MM.1S (cell line): Measurements from ENCODE around the gene RNF126.
A peak's percentile ranks its signal among the peaks of the same experiment; 100 is the strongest.
"Not testable (repeated sequence)": the region's sequence is repeated elsewhere in the genome, so short reads cannot be mapped to it uniquely, and the experiment has no call there.

Experiments used
- DNase-seq: peaks from one replicate; pipeline ENCODE4 v3.0.0-alpha.2; 2015
- H2AFZ ChIP-seq: fragments of 300-600 bp; sonication (generic); 2 replicates; pipeline ENCODE4 v1.6.0; 2016; ENCODE audit warnings: antibody characterized with exemption, low read length
- H3F3A ChIP-seq: fragments of 300-600 bp; sonication (generic); 2 replicates; pipeline ENCODE4 v1.6.1; 2016; ENCODE audit warnings: mild to moderate bottlenecking, antibody characterized with exemption, low read length, moderate library complexity, mixed read lengths; ENCODE audit not compliant: insufficient read depth
- H3K27ac ChIP-seq: fragments of 300-600 bp; sonication (generic); 2 replicates; pipeline ENCODE4 v1.5.1; 2016; ENCODE audit warnings: mild to moderate bottlenecking, low read length
- H3K27me3 ChIP-seq: fragments of 300-600 bp; sonication (generic); replicated peaks from 2 replicates; pipeline ENCODE4 v1.6.0; 2016; ENCODE audit warnings: low read length; ENCODE audit not compliant: insufficient read depth
- H3K36me3 ChIP-seq: fragments of 300-600 bp; sonication (generic); replicated peaks from 2 replicates; pipeline ENCODE4 v1.6.1; 2016; ENCODE audit warnings: mild to moderate bottlenecking, low read length, mixed read lengths; ENCODE audit not compliant: insufficient read depth
- H3K4me1 ChIP-seq: fragments of 300-600 bp; sonication (generic); 2 replicates; pipeline ENCODE4 v1.6.1; 2016; ENCODE audit warnings: low read length, mixed read lengths
- H3K4me2 ChIP-seq: fragments of 300-600 bp; sonication (generic); 2 replicates; pipeline ENCODE4 v1.6.0; 2016; ENCODE audit warnings: low read depth, low read length
- H3K4me3 ChIP-seq: fragments of 300-600 bp; sonication (generic); 2 replicates; pipeline ENCODE4 v1.5.1; 2016; ENCODE audit warnings: low read length, mixed read lengths
- H3K79me2 ChIP-seq: fragments of 300-600 bp; sonication (generic); 2 replicates; pipeline ENCODE4 v1.6.1; 2016; ENCODE audit warnings: mixed run types, low read length, mixed read lengths
- H3K9ac ChIP-seq: fragments of 300-600 bp; sonication (generic); 2 replicates; pipeline ENCODE4 v1.6.1; 2016; ENCODE audit warnings: low read length, mixed read lengths
- H3K9me2 ChIP-seq: fragments of 300-600 bp; sonication (generic); replicated peaks from 2 replicates; pipeline ENCODE4 v1.6.1; 2016; ENCODE audit warnings: mild to moderate bottlenecking, low read length, mixed read lengths; ENCODE audit not compliant: insufficient read depth
- H3K9me3 ChIP-seq: fragments of 300-600 bp; sonication (generic); replicated peaks from 2 replicates; pipeline ENCODE4 v1.6.1; 2016; ENCODE audit warnings: mild to moderate bottlenecking, low read length, mixed read lengths; ENCODE audit not compliant: insufficient read depth
- H4K20me1 ChIP-seq: fragments of 300-600 bp; sonication (generic); 2 replicates; pipeline ENCODE4 v1.6.1; 2016; ENCODE audit warnings: mild to moderate bottlenecking, low read length, moderate library complexity, mixed read lengths; ENCODE audit not compliant: insufficient read depth
- EZH2 ChIP-seq: fragments of 300-600 bp; sonication (generic); optimal IDR thresholded peaks from 2 replicates; pipeline ENCODE3; 2017; ENCODE audit warnings: low read depth, mild to moderate bottlenecking, antibody characterized with exemption, low read length, mixed read lengths
- EZH2phosphoT487 ChIP-seq: fragments of 300-600 bp; sonication (generic); IDR thresholded peaks from 2 replicates; pipeline ENCODE4 v1.6.1; 2018; ENCODE audit warnings: antibody characterized with exemption, low read length
- TF ChIP-seq, protein P1 (sequence below): fragments of 300-600 bp; sonication (generic); IDR thresholded peaks from 2 replicates; pipeline ENCODE4 v1.5.1; 2016; ENCODE audit warnings: antibody characterized with exemption, low read length, mixed read lengths

RNF126 gene

GRCh38 chr19:608155-609003, 54.6 kb downstream of the RNF126 start:
- H3K9ac ChIP-seq = no peak overlapping the region
- no peak overlapping the region for H3K4me2 ChIP-seq
- no peak overlapping the region for H3K27ac ChIP-seq
- no peaks in the 10 kb centered on the region for H3K9me2 ChIP-seq
- H3K27me3 ChIP-seq = peaks cover 8% of the 10 kb centered on the region; the same call in 1 of the 2 replicates
- no peaks in the 10 kb centered on the region for H3K79me2 ChIP-seq
- no peaks in the 10 kb centered on the region for H3K9me3 ChIP-seq
- H3K36me3 ChIP-seq = no peaks in the 10 kb centered on the region
- H2AFZ ChIP-seq = no peak overlapping the region
- H3K4me3 ChIP-seq = no peak overlapping the region
- H4K20me1 ChIP-seq = no peaks in the 10 kb centered on the region
- TF ChIP-seq EZH2 (no peak), EZH2phosphoT487 (no peak)
- TF ChIP-seq, protein P1, sequence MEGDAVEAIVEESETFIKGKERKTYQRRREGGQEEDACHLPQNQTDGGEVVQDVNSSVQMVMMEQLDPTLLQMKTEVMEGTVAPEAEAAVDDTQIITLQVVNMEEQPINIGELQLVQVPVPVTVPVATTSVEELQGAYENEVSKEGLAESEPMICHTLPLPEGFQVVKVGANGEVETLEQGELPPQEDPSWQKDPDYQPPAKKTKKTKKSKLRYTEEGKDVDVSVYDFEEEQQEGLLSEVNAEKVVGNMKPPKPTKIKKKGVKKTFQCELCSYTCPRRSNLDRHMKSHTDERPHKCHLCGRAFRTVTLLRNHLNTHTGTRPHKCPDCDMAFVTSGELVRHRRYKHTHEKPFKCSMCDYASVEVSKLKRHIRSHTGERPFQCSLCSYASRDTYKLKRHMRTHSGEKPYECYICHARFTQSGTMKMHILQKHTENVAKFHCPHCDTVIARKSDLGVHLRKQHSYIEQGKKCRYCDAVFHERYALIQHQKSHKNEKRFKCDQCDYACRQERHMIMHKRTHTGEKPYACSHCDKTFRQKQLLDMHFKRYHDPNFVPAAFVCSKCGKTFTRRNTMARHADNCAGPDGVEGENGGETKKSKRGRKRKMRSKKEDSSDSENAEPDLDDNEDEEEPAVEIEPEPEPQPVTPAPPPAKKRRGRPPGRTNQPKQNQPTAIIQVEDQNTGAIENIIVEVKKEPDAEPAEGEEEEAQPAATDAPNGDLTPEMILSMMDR = no peak
- no peak for DNase-seq
- 0 out of 2 replicates have a peak, but pooled peaks cover 2% of the 10 kb centered on the region for H3F3A ChIP-seq
- no peaks in the 10 kb centered on the region for H3K4me1 ChIP-seq

DNA sequence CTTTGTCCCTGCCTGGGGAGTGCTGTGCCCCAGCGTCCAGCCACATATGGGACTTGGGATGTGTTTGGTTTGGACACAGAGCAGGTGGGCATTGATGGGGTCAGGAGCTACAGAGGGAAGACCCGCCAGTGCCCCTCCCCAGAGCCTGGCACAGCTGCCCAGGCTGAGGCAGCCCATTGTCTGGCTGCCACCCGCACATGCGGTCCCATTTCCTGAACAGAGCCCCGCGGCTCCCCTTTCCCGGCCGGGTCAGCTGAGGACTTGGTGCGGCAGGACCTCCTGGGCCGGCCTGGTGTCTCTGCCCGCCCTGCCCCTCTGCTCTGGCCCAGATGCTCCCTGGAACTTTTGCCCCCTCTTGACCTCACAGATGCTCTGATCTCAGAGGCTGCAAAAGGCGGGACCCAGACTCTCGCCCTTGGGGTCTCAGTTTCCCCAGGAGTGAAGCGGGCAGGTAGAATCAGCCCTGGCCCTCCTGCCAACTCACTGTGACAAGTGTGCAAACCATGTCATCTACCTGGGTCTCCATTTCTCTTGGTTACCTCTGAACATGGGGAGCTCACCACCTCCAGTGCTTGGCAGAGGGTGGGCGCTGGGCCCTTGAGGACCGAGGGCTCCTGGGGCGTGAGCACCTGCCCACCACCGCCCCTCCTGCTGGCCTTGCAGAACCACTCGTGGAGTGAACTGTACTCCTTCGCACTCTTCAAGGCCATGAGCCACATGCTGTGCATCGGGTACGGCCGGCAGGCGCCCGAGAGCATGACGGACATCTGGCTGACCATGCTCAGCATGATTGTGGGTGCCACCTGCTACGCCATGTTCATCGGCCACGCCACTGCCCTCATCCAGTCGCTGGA, 55.5 kb downstream of the RNF126 start:
- no peaks in the 10 kb centered on the region for H4K20me1 ChIP-seq
- H3K9ac ChIP-seq = no peak overlapping the region
- peaks cover 8% of the 10 kb centered on the region; the same call in 1 of the 2 replicates for H3K27me3 ChIP-seq
- TF ChIP-seq, protein P1 = no peak
- no peak for TF ChIP-seq EZH2phosphoT487
- TF ChIP-seq EZH2 = no peak
- no peaks in the 10 kb centered on the region for H3K36me3 ChIP-seq
- H3K79me2 ChIP-seq = no peaks in the 10 kb centered on the region
- H3K9me2 ChIP-seq = no peaks in the 10 kb centered on the region
- H3K4me1 ChIP-seq = no peaks in the 10 kb centered on the region
- no peak overlapping the region for H2AFZ ChIP-seq
- DNase-seq = no peak
- H3K4me3 ChIP-seq = no peak overlapping the region
- 0 out of 2 replicates have a peak, but pooled peaks cover 2% of the 10 kb centered on the region for H3F3A ChIP-seq
- no peaks in the 10 kb centered on the region for H3K9me3 ChIP-seq
- no peak overlapping the region for H3K4me2 ChIP-seq
- H3K27ac ChIP-seq = no peak overlapping the region

DNA sequence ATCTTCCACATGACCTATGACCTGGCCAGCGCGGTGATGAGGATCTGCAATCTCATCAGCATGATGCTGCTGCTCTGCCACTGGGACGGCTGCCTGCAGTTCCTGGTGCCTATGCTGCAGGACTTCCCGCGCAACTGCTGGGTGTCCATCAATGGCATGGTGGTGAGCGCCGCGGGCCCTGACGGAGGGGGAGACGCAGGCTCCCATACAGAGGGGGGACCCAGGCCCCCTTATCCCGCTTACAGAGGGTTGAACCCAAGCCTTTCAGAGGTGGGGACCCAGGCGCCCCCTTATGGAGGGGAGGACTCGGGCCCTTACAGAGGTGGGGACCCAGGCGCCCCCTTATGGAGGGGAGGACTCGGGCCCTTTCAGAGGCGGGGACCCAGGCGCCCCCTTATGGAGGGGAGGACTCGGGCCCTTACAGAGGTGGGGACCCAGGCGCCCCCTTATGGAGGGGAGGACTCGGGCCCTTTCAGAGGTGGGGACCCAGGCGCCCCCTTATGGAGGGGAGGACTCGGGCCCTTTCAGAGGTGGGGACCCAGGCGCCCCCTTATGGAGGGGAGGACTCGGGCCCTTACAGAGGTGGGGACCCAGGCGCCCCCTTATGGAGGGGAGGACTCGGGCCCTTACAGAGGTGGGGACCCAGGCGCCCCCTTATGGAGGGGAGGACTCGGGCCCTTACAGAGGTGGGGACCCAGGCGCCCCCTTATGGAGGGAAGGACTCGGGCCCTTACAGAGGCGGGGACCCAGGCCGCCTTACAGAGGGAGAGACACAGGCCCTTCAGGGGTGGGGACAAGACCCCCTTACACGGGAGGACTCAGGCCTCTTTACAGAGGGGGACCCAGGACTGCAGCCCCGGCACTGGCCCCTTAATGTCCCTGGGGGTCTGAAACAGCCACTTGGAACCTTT, 57.7 kb downstream of the RNF126 start:
- TF ChIP-seq, protein P1 = peak; percentile 72
- H3K4me1 ChIP-seq, H3K27ac ChIP-seq, H3K9ac ChIP-seq, H3K36me3 ChIP-seq, H3K27me3 ChIP-seq, H3K9me2 ChIP-seq, H3F3A ChIP-seq, H3K79me2 ChIP-seq, H4K20me1 ChIP-seq, H3K9me3 ChIP-seq: not testable (repeated sequence)
- Histone ChIP-seq H3K4me3 (peak overlapping the region; percentile 32; the same call in 1 of the 2 replicates), H3K4me2 (peak overlapping the region; percentile 35; the same call in 1 of the 2 replicates), H2AFZ (0 out of 2 replicates have a peak overlapping the region, but pooled peaks have one; percentile 27)
- peak; percentile 59 for DNase-seq
